Keratinocyte (primary cell): Measurements from ENCODE around the gene ERGIC1.

Experiments used
- EZH2 ChIP-seq: IDR thresholded peaks from one replicate; pipeline ENCODE4 v1.6.1; 2012; ENCODE audit warnings: inconsistent platforms, mild to moderate bottlenecking, low read length, moderate library complexity
- TF ChIP-seq, protein P1 (sequence below), 3 experiments: IDR thresholded peaks in 1 of 3; conservative IDR thresholded peaks in 1 of 3; optimal IDR thresholded peaks in 1 of 3; 2 replicates in 2 of 3; 3 replicates in 1 of 3; pipeline versions ENCODE3 to v1.5.1; 2011; ENCODE audit warnings: low read length in 3 of 3, mild to moderate bottlenecking in 3 of 3, moderate library complexity in 2 of 3, control low read depth in 1 of 3, inconsistent platforms in 1 of 3; ENCODE audit not compliant: insufficient read depth in 2 of 3; ENCODE audit errors: extremely low read depth in 1 of 3

DNA sequence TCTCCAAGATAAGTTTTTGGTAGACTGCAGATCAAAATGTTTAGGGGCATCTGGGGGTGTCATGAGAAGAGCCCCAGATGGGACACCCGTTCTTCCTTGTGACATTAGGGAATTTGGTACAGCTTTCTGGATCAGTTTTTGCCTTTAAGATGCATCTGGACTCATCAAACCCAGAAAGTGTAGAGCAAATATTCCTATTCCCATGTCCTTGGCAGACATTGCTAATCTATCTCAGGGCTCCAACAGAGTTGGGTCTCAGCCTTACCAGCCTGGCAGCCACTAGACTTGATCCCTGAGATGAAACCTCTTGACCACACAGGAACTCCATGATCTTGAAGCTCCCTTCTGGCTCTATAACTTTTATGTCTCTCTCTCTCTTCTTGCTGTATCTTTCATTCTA is 35.6 kb downstream of the ERGIC1 start:
- TF ChIP-seq, protein P1, sequence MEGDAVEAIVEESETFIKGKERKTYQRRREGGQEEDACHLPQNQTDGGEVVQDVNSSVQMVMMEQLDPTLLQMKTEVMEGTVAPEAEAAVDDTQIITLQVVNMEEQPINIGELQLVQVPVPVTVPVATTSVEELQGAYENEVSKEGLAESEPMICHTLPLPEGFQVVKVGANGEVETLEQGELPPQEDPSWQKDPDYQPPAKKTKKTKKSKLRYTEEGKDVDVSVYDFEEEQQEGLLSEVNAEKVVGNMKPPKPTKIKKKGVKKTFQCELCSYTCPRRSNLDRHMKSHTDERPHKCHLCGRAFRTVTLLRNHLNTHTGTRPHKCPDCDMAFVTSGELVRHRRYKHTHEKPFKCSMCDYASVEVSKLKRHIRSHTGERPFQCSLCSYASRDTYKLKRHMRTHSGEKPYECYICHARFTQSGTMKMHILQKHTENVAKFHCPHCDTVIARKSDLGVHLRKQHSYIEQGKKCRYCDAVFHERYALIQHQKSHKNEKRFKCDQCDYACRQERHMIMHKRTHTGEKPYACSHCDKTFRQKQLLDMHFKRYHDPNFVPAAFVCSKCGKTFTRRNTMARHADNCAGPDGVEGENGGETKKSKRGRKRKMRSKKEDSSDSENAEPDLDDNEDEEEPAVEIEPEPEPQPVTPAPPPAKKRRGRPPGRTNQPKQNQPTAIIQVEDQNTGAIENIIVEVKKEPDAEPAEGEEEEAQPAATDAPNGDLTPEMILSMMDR (optimal IDR thresholded peaks at IDR 0.05 in 1 of 3, IDR thresholded peaks at IDR 0.05 in 1 of 3, conservative IDR thresholded peaks at IDR 0.05 in 1 of 3; ENCODE audit: extremely low read depth in 1 of 3, insufficient read depth in 2 of 3, low read length in 3 of 3): no peak
- TF ChIP-seq EZH2: no peak
